Measurements from ENCODE around the gene ZNF689.
"Not testable (repeated sequence)": the region's sequence is repeated elsewhere in the genome, so short reads cannot be mapped to it uniquely, and the experiment has no call there.

Gene ZNF689

GRCh38 chr16:30602616-30603277, 7.4 kb downstream of the ZNF689 start:
- in situ Hi-C loops (cut with HindIII; ENCODE audit: low sequenced_read_pairs), result no loop called here

- in situ Hi-C loops (cut with HindIII; ENCODE audit: low sequenced_read_pairs), result no loop called here
These were observed 8.2 kb downstream of the ZNF689 start for GRCh38 chr16:30601966-30602365.

GRCh38 chr16:30600929-30601328, 9.3 kb downstream of the ZNF689 start:
- in situ Hi-C loops (cut with HindIII; ENCODE audit: low sequenced_read_pairs), result no loop called here

GRCh38 chr16:30600215-30600614, 10.0 kb downstream of the ZNF689 start:
- in situ Hi-C loops (cut with HindIII; ENCODE audit: low sequenced_read_pairs), result no loop called here

GRCh38 chr16:30592871-30593270, 17.3 kb downstream of the ZNF689 start:
- in situ Hi-C loops (cut with HindIII; ENCODE audit: low sequenced_read_pairs), result no loop called here

GRCh38 chr16:30590869-30591268, 19.3 kb downstream of the ZNF689 start:
- in situ Hi-C loops (cut with HindIII; ENCODE audit: low sequenced_read_pairs), result not testable (repeated sequence)

- in situ Hi-C loops (cut with HindIII; ENCODE audit: low sequenced_read_pairs), result not testable (repeated sequence)
These were observed 20.6 kb downstream of the ZNF689 start for GRCh38 chr16:30589582-30589981.

GRCh38 chr16:30588651-30589050, 21.5 kb downstream of the ZNF689 start:
- in situ Hi-C loops (cut with HindIII; ENCODE audit: low sequenced_read_pairs), result no loop called here

- in situ Hi-C loops (cut with HindIII; ENCODE audit: low sequenced_read_pairs), result no loop called here
These were observed 24.6 kb downstream of the ZNF689 start, which contains the start of gene ZNF785 for GRCh38 chr16:30585400-30586191. Gene ZNF785, minus strand, starts transcription at chr16:30585697. Its CDS starts 86 bp downstream, at chr16:30585611.

GRCh38 chr16:30585022-30585399, 25.2 kb downstream of the ZNF689 start:
- in situ Hi-C loops (cut with HindIII; ENCODE audit: low sequenced_read_pairs), result no loop called here

- in situ Hi-C loops (cut with HindIII; ENCODE audit: low sequenced_read_pairs), result no loop called here
These were observed 27.4 kb downstream of the ZNF689 start for GRCh38 chr16:30582611-30583340.

GRCh38 chr16:30581457-30581856, 28.7 kb downstream of the ZNF689 start:
- in situ Hi-C loops (cut with HindIII; ENCODE audit: low sequenced_read_pairs), result no loop called here

GRCh38 chr16:30574678-30575077, 35.5 kb downstream of the ZNF689 start:
- in situ Hi-C loops (cut with HindIII; ENCODE audit: low sequenced_read_pairs), result no loop called here

GRCh38 chr16:30571445-30572322, 38.5 kb downstream of the ZNF689 start, which contains the start of gene ZNF688:
Gene ZNF688, minus strand, starts transcription at chr16:30571714. Its CDS starts 85 bp downstream, at chr16:30571629.
- in situ Hi-C loops (cut with HindIII; ENCODE audit: low sequenced_read_pairs), result no loop called here

- in situ Hi-C loops (cut with HindIII; ENCODE audit: low sequenced_read_pairs), result no loop called here
These were observed 39.3 kb downstream of the ZNF689 start for GRCh38 chr16:30570636-30571444.

- in situ Hi-C loops (cut with HindIII; ENCODE audit: low sequenced_read_pairs), result no loop called here
These were observed 40.2 kb downstream of the ZNF689 start for GRCh38 chr16:30569746-30570635.

- in situ Hi-C loops (cut with HindIII; ENCODE audit: low sequenced_read_pairs), result no loop called here
These were observed 40.9 kb downstream of the ZNF689 start for GRCh38 chr16:30569281-30569680.

- in situ Hi-C loops (cut with HindIII; ENCODE audit: low sequenced_read_pairs), result no loop called here
These were observed 42.1 kb downstream of the ZNF689 start for GRCh38 chr16:30567991-30568638.
